Dendritic cell treated with granulocyte-macrophage colony-stimulating factor and Interleukin-4, amounts not matched to agents 40 ng/mL and 50 ng/mL, for 4 days (primary cell): ENCODE results near the gene NCEH1.
"Not testable (repeated sequence)": the region's sequence is repeated elsewhere in the genome, so short reads cannot be mapped to it uniquely, and the experiment has no call there.

Source experiments
- H3K27ac Mint-ChIP-seq: one replicate; pipeline ENCODE4 v1.8.0; 2022; ENCODE audit warnings: mild to moderate bottlenecking, mixed read lengths
- H3K27me3 Mint-ChIP-seq: one replicate; pipeline ENCODE4 v1.8.0; 2022; ENCODE audit warnings: mild to moderate bottlenecking, mixed read lengths
- H3K36me3 Mint-ChIP-seq: one replicate; pipeline ENCODE4 v1.8.0; 2022; ENCODE audit warnings: low read depth, mixed read lengths
- H3K4me1 Mint-ChIP-seq: one replicate; pipeline ENCODE4 v1.8.0; 2022; ENCODE audit warnings: low read depth, mixed read lengths
- H3K4me3 Mint-ChIP-seq: one replicate; pipeline ENCODE4 v1.8.0; 2022; ENCODE audit warnings: mild to moderate bottlenecking, moderate library complexity, mixed read lengths
- H3K9me3 Mint-ChIP-seq: one replicate; pipeline ENCODE4 v1.8.0; 2022; ENCODE audit warnings: mixed read lengths
- intact Hi-C: fragments of 100-400 bp; cut with micrococcal nuclease; formaldehyde crosslinking; loops from one replicate; pipeline ENCODE4 v1.15.0; 2022

NCEH1 gene

DNA sequence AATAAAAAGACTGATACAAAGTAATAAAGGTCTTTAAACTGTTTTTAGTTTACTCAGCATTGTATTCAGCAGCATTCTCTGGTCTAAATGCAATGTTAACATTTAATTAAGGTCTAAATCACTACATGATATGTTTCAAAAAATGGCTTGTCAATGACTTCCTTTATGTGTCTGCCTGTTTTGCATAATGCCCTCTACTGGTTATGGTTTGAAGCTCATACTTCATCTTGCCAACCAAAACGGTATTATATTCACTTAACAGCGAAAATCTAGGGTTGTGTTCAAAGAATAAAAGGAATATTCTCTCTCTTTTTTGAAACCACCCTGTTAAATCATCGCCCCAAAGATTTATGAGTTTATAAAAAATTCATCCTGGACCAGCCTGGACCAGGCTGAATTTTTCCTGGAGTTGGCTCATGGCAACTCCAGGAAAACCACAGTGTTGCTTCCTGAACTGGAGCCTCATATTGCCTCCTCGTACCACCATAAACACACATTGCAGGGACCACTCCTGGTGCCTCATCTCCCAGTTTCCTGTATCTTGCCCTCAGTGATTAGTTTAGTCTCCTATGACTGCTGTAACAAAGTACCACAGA, 6.7 kb upstream of the NCEH1 start:
- no peak overlapping the region for H3K4me3 Mint-ChIP-seq
- peaks cover 16% of the 10 kb centered on the region for H3K9me3 Mint-ChIP-seq
- no peak overlapping the region for H3K27ac Mint-ChIP-seq
- no peaks in the 10 kb centered on the region for H3K27me3 Mint-ChIP-seq
- H3K4me1 Mint-ChIP-seq: no peaks in the 10 kb centered on the region
- peaks cover 8% of the 10 kb centered on the region for H3K36me3 Mint-ChIP-seq
- intact Hi-C loops: no loop called here

DNA sequence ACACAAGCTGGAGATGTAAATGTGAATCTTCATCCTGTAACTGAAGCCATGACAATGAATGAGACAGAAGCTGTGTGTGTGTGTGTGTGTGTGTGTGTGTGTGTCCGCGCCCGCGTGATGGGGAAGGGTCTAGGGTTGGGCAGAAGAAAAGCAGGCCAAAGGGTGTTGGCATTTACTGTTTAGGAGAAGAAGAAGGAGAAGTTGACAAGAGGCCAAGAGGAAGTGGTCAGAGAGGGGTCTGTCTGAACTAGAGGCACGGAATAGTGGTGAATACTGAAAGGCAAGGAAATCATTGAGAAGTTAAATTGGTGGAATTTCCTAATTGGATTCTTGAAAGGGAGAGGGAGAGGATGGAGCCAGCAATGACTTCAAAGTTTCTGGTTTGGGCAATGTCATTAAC, 5.6 kb upstream of the NCEH1 start:
- H3K27me3 Mint-ChIP-seq: no peaks in the 10 kb centered on the region
- H3K9me3 Mint-ChIP-seq: peaks cover 16% of the 10 kb centered on the region
- intact Hi-C loops: no loop called here
- no peaks in the 10 kb centered on the region for H3K4me1 Mint-ChIP-seq
- H3K36me3 Mint-ChIP-seq: peaks cover 8% of the 10 kb centered on the region
- no peak overlapping the region for H3K27ac Mint-ChIP-seq
- no peak overlapping the region for H3K4me3 Mint-ChIP-seq

DNA sequence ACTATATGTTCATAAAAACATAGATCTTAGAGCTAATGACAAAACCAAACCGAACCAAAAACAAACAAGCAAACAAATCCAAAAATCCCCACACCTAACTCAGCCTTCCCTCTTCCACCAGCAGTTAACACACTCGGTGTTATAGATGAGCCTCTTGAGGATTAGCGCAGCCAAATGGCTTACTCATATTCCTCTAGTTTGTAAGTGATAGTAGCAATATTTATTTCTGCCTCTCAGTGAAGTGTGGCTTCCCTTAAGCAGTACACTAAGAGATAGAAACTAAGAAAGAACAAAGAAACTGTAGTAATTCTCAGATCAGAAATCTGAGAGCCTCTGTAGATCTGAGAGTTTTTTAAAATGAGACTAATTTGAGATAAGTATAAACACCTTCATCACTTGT, 2.4 kb upstream of the NCEH1 start:
- H3K4me3 Mint-ChIP-seq: no peak overlapping the region
- no peaks in the 10 kb centered on the region for H3K27me3 Mint-ChIP-seq
- no peaks in the 10 kb centered on the region for H3K9me3 Mint-ChIP-seq
- no peak overlapping the region for H3K27ac Mint-ChIP-seq
- peaks cover 12% of the 10 kb centered on the region for H3K36me3 Mint-ChIP-seq
- intact Hi-C loops: no loop called here
- H3K4me1 Mint-ChIP-seq: peaks cover 15% of the 10 kb centered on the region

DNA sequence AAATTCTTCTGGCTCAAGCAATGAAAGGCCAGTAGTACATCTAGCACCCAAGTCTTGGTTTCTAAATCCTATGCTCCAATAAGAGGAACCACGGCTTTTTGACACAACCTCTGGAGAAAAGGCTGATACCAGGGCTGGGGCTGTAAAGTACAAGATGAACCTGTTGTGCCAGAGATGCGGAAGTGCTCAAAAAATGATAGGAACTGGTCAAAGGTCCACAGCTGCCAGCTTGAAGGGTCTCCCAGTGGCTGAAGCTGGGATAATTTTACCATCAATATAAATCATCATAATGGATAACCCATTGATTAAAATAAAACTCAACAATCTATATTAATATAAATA, 558 bp upstream of the NCEH1 start:
- H3K4me3 Mint-ChIP-seq: peak overlapping the region; percentile 96
- peaks cover 12% of the 10 kb centered on the region for H3K36me3 Mint-ChIP-seq
- no peaks in the 10 kb centered on the region for H3K27me3 Mint-ChIP-seq
- intact Hi-C loops: loop anchor here (1.0 to 2.0 kb wide), 3 partner anchors 19 to 39 kb away; partner anchors contain the start of gene ECT2
- H3K9me3 Mint-ChIP-seq: no peaks in the 10 kb centered on the region
- H3K4me1 Mint-ChIP-seq: peaks cover 22% of the 10 kb centered on the region
- H3K27ac Mint-ChIP-seq: peak overlapping the region; percentile 99

DNA sequence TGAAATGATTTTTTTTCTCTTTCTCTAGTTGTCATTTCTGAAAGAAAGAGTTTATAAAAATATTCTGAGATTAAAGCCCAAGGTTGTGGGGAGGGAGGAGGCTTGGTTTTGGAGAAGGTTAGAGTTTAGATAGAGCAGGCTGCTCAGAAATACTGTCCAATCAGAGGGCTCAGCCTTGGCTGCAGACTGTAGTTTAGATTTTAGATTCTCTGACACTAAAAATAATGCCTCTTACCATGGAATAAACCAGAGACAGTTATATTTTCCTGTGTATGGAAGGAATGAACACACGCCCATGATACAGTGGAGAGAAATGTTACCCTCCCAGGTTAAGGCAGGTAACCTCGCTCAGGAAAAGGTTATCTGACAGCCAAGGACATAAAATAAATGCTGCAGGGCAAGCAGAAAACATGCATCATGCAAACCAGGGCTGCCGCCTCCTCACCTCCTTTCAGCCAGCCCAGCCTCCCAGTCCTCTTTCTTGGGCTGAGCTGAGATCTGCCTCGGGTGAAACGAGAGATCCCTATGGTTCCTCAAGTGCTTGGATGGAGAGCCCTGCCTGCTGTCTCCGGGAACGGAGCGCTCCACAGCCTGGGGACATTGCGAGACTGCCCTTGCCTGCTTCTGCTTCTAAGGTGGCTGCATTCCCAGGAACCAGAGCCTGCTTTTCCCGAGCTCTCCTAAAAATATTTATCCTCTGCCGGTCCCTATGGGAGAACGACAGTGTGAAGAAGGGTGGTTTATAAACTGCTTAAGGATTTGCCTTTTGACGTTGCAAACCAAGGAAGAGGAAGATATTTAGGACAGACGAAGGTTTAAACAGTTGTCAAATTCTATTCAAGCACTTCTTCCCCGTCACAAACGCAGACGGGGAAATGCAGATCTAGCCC, 848 bp downstream of the NCEH1 start:
- Mint-ChIP-seq H3K4me1 (peaks cover 22% of the 10 kb centered on the region), H3K4me3 (peak overlapping the region; percentile 96), H3K36me3 (peaks cover 12% of the 10 kb centered on the region), H3K9me3 (no peaks in the 10 kb centered on the region), H3K27me3 (no peaks in the 10 kb centered on the region), H3K27ac (peak overlapping the region; percentile 99)
- intact Hi-C loops: loop anchor here (2.0 kb wide), 1 partner anchor 17 kb away; no protein-coding TSS in a partner anchor

DNA sequence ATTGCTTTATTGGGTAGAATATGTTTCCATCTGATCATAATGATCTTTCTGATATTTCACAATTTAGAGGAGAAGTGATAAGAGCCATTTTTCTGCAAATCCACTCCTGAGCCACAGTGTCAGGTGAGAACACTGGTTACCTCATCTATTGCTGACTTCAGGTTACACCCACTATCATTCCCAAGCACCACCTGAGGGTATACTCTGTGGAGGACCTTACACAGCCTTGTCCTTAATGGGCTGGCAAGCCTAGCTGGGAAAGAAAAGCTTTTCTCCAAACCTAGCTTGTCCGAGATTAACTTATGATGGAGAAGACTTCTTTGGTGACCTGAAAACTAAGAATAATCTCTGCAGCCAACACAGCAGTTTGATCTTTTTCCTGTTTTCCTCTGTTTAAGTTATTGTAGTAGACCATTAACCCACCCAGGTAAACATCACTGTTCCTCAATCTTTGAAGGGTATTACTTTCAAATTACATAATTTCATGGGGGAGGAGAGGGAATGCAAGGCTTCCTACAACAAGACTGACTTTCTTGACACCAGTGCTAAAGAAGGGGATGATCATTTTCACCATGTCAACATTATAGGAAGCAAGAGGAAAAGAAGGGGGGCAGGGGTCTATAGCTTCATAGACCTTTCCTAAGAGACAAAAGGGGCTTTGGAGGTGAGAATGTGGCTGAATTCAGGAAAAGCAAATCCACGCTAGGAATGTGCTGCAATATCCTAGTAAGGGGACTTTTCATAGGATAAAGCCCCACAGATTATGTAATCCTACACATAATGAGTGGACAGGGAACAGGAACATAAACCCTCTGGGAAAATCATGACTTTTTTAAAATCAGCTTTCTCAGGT, 1.7 kb downstream of the NCEH1 start:
- peak overlapping the region; percentile 99 for H3K27ac Mint-ChIP-seq
- peak overlapping the region; percentile 96 for H3K4me3 Mint-ChIP-seq
- H3K4me1 Mint-ChIP-seq: peaks cover 28% of the 10 kb centered on the region
- no peaks in the 10 kb centered on the region for H3K9me3 Mint-ChIP-seq
- intact Hi-C loops: no loop called here
- no peaks in the 10 kb centered on the region for H3K27me3 Mint-ChIP-seq
- H3K36me3 Mint-ChIP-seq: peaks cover 12% of the 10 kb centered on the region

DNA sequence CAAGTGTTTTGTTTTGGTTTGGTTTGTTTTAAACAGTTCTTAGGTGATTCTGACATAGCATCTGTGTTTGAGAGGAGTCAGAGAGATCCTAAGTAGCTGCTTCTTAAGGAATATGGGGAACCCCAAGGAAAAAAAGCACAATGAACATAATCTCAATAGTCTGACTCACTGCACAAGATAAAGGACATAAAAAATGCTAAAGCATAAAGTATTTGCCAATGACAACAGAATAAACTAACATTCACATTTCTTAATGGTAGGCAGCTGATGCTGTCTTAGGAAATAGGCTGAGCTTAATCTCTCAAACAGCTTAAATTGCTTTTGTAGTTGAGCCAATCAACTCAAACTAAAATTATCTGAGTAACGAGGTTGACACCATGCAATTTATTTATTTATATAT, 2.9 kb downstream of the NCEH1 start:
- Mint-ChIP-seq H3K36me3 (peaks cover 12% of the 10 kb centered on the region), H3K4me3 (no peak overlapping the region), H3K4me1 (peaks cover 32% of the 10 kb centered on the region), H3K27ac (no peak overlapping the region), H3K9me3 (no peaks in the 10 kb centered on the region), H3K27me3 (no peaks in the 10 kb centered on the region)
- intact Hi-C loops: no loop called here

DNA sequence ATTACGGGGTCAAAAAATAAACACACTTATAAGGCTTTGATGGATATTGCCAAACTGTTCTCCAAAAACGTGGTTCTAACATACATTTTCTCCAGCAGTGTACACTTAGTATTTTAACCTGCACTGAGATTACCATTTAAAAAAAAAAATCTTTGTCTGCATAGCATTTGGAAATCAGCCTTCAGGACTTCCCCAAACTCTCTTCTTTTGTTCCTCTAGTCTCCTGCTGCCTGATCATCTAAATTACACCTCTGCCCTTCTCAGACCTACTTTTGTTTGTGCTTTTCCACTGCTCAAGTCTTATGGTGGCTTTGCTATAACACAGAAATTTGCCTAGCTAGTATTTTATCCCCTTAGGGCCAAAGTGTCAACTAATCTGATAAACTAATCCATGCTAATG, 3.8 kb downstream of the NCEH1 start:
- H3K36me3 Mint-ChIP-seq: peaks cover 12% of the 10 kb centered on the region
- H3K27ac Mint-ChIP-seq: no peak overlapping the region
- H3K4me3 Mint-ChIP-seq: no peak overlapping the region
- intact Hi-C loops: no loop called here
- H3K4me1 Mint-ChIP-seq: peaks cover 37% of the 10 kb centered on the region
- no peaks in the 10 kb centered on the region for H3K9me3 Mint-ChIP-seq
- no peaks in the 10 kb centered on the region for H3K27me3 Mint-ChIP-seq

DNA sequence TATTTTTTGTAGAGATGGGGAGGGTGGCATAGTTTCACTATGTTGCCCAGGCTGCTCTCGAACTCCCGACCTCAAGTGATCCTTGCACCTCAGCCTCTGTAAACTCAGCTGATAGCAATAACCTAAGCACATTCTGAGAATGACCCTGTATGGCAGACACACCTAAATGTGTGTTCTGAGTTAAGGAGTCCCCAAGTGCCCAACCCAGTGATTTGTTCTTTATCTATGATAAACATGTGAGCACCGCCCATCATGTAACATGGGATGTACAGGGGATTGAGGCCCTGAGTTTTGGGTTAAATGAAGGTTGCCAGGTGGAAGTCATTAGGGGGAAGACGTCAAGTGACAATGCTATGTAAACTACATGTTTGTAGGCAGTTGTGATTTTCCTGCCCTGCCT, 5.7 kb downstream of the NCEH1 start:
- Mint-ChIP-seq H3K9me3 (no peaks in the 10 kb centered on the region), H3K4me3 (no peak overlapping the region), H3K27ac (no peak overlapping the region), H3K4me1 (peaks cover 53% of the 10 kb centered on the region), H3K27me3 (no peaks in the 10 kb centered on the region), H3K36me3 (peaks cover 3% of the 10 kb centered on the region)
- intact Hi-C loops: no loop called here

DNA sequence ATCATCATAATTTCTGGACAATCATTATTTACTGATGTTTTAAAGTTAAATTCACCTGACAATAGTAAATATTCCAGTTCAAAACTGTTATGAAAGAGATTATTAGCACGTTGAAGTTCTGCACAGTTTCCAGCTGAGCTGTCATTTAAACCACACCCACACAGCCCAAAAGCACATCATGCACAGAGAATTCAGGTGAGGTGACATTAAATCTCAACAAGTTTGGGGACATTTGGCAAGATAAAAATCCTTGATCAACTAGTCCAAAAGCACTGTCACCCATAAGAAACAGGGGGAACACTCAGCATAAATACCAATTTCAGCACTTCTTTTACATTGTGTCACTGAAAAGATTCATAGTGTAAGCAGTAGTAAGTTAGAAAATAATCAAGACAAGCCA, 6.9 kb downstream of the NCEH1 start:
- Mint-ChIP-seq H3K4me1 (peaks cover 49% of the 10 kb centered on the region), H3K4me3 (no peak overlapping the region), H3K27ac (no peak overlapping the region), H3K9me3 (no peaks in the 10 kb centered on the region), H3K27me3 (no peaks in the 10 kb centered on the region), H3K36me3 (peaks cover 1% of the 10 kb centered on the region)
- intact Hi-C loops: no loop called here

DNA sequence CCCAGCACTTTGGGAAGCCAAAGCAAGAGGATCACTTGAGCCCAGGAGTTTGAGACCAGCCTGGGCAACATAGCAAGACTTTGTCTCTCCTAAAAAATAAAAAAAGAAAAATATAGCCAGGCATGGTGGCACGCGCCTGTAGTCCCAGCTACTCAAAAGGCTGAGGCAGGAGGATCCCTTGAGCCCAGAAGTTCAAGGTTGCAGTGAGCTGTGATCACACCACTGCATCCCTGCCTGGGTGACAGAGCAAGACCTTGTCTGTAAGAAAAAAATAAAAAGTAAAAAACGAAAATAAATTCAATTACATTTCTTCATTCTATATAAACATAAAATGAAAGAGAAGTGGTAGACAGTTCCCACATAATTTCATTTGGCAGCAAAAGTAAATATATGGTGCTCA, 8.1 kb downstream of the NCEH1 start:
- H3K27me3 Mint-ChIP-seq, intact Hi-C loops, H3K4me3 Mint-ChIP-seq, H3K27ac Mint-ChIP-seq, H3K36me3 Mint-ChIP-seq, H3K9me3 Mint-ChIP-seq: not testable (repeated sequence)
- H3K4me1 Mint-ChIP-seq: peaks cover 58% of the 10 kb centered on the region

DNA sequence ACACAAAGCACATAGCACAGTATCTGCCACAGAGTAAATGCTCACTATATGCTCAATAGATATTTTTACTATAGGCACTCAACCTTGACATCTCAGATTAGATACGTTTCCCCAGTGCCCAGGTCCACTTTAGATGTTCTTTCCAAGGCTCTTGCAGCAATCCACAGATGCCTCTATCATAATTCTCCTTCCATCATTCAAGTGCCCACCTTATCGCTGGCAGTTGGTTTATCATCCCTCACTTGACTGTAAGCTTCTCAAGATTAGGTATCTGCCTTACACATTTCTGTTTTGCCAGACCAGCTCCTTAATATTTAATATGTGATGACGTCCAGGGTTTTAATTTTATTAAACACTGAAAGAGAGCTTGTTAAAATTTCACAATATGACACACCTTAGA, 8.6 kb downstream of the NCEH1 start:
- intact Hi-C loops: no loop called here
- H3K9me3 Mint-ChIP-seq: no peaks in the 10 kb centered on the region
- H3K4me3 Mint-ChIP-seq: no peak overlapping the region
- no peaks in the 10 kb centered on the region for H3K27me3 Mint-ChIP-seq
- H3K36me3 Mint-ChIP-seq: peaks cover 5% of the 10 kb centered on the region
- H3K27ac Mint-ChIP-seq: peak overlapping the region; percentile 100
- H3K4me1 Mint-ChIP-seq: peaks cover 57% of the 10 kb centered on the region

DNA sequence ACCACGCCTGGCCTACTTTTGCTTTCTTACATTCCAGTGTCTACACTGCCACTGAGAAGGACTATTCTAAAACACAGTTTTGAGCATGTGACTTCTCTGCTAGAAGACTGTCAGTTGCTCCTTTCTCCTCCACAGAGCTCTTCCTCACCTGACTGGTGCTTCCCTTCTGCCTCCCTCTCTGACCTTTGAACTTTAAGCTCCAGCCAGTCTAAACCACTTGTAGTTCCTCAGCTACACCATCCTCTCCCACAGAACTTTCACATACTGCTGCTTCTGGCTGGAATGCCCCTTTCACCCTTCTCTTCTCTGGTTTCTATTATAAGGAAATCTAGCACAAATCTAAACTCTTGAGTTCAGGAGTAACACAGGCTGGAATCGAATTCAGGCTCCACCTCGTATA, 9.1 kb downstream of the NCEH1 start:
- intact Hi-C loops: no loop called here
- H3K36me3 Mint-ChIP-seq: peaks cover 5% of the 10 kb centered on the region

DNA sequence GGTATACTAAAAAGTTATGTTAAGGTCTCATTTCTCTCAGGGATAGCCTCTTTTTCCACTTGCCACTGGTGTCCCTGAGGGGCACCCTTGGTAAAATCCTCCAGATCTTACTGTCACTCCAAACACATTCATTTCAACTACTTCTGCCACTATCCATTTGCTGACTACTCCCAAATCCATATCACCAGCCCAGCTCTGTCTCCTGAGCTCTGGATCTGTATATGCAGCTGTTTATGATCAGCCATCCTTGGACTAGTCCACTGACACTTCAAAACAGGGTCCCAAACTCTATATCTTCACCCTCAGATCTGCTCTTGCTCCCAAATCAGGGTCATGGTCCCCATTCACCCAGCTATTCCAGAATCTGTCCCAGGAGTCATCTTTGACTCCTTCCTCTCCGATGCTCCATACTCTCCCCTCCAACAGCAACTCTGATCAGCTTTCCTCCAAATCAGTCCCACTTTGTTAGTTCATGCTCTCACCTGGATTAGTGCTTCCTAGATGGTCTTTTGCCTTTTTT, 9.9 kb downstream of the NCEH1 start:
- Mint-ChIP-seq H3K4me3 (no peak overlapping the region), H3K36me3 (peaks cover 5% of the 10 kb centered on the region), H3K27ac (peak overlapping the region; percentile 100), H3K4me1 (peaks cover 51% of the 10 kb centered on the region), H3K9me3 (no peaks in the 10 kb centered on the region), H3K27me3 (no peaks in the 10 kb centered on the region)
- intact Hi-C loops: no loop called here

More for the DNA sequence above, 9.1 kb downstream of the NCEH1 start:
- H3K9me3 Mint-ChIP-seq: no peaks in the 10 kb centered on the region
- H3K27ac Mint-ChIP-seq: peak overlapping the region; percentile 100
- no peaks in the 10 kb centered on the region for H3K27me3 Mint-ChIP-seq
- no peak overlapping the region for H3K4me3 Mint-ChIP-seq
- peaks cover 52% of the 10 kb centered on the region for H3K4me1 Mint-ChIP-seq
